KMS-11 (cell line): ENCODE data around the gene RNF38.

Experiments used
- H2AFZ ChIP-seq: fragments of 200-600 bp; sonication (generic); 2 replicates; pipeline ENCODE4 v1.6.1; 2016; ENCODE audit warnings: antibody characterized with exemption, mixed run types, low read depth
- H3K27ac ChIP-seq: fragments of 200-600 bp; sonication (generic); 2 replicates; pipeline ENCODE4 v1.6.1; 2016; ENCODE audit warnings: mild to moderate bottlenecking, mixed run types
- H3K27me3 ChIP-seq: fragments of 200-600 bp; sonication (generic); 2 replicates; pipeline ENCODE4 v1.6.1; 2017; ENCODE audit warnings: mild to moderate bottlenecking, low read depth, mixed run types, moderate library complexity; ENCODE audit not compliant: insufficient read depth
- H3K36me3 ChIP-seq: fragments of 200-600 bp; sonication (generic); 2 replicates; pipeline ENCODE4 v1.6.1; 2017; ENCODE audit warnings: mild to moderate bottlenecking, mixed run types; ENCODE audit not compliant: insufficient read depth
- H3K4me1 ChIP-seq: fragments of 200-600 bp; sonication (generic); 2 replicates; pipeline ENCODE4 v1.6.1; 2016; ENCODE audit warnings: mild to moderate bottlenecking, low read depth, mixed run types; ENCODE audit not compliant: poor library complexity, severe bottlenecking
- H3K4me2 ChIP-seq: fragments of 200-600 bp; sonication (generic); 2 replicates; pipeline ENCODE4 v1.7.0; 2016; ENCODE audit warnings: mild to moderate bottlenecking, mixed run types
- H3K4me3 ChIP-seq: fragments of 200-600 bp; sonication (generic); IDR thresholded peaks from 2 replicates; pipeline ENCODE4 v1.6.1; 2017; ENCODE audit warnings: low read depth, low read length, mixed read lengths; ENCODE audit not compliant: insufficient read depth
- H3K79me2 ChIP-seq: fragments of 200-600 bp; sonication (generic); 2 replicates; pipeline ENCODE4 v1.6.1; 2016; ENCODE audit warnings: low read depth, mixed run types; ENCODE audit not compliant: insufficient read depth
- H3K9ac ChIP-seq: fragments of 200-600 bp; sonication (generic); 2 replicates; pipeline ENCODE4 v1.6.1; 2016; ENCODE audit warnings: mild to moderate bottlenecking, mixed run types
- H4K20me1 ChIP-seq: fragments of 200-600 bp; sonication (generic); 2 replicates; pipeline ENCODE4 v1.6.1; 2016; ENCODE audit warnings: mild to moderate bottlenecking, mixed run types; ENCODE audit not compliant: insufficient read depth
- TF ChIP-seq, protein P1 (sequence below): fragments of 200-600 bp; sonication (generic); conservative IDR thresholded peaks from 2 replicates; pipeline ENCODE4 v1.6.1; 2017; ENCODE audit warnings: low read depth, mild to moderate bottlenecking, antibody characterized with exemption, low read length, moderate library complexity, mixed read lengths

The RNF38 gene

DNA sequence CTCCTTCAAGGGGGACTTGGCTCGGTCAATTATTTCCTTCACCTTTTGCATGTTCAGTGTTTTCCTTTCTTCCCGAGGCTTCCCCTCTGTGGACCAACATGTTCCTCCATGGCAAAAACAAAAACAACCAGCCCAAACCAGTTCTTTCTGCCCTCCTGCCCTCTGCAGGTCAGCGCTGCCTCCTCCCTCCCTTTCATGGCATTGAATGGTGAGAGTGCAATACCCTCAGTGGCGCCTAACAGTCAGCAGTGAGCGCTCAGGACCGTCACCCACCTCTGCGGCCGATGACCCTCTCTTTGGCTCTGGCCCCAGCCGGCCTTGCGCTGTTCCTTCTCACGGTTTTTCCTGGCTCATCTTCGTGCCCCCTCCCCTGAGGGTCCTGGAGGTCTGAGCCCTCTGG, 107.4 kb downstream of the RNF38 start:
- Histone ChIP-seq H4K20me1 (no peaks in the 10 kb centered on the region), H3K9ac (no peak overlapping the region), H2AFZ (no peak overlapping the region), H3K4me2 (no peak overlapping the region), H3K36me3 (no peaks in the 10 kb centered on the region), H3K4me3 (no peak overlapping the region), H3K27me3 (no peaks in the 10 kb centered on the region), H3K79me2 (no peaks in the 10 kb centered on the region), H3K4me1 (no peaks in the 10 kb centered on the region), H3K27ac (no peak overlapping the region)
- TF ChIP-seq, protein P1, sequence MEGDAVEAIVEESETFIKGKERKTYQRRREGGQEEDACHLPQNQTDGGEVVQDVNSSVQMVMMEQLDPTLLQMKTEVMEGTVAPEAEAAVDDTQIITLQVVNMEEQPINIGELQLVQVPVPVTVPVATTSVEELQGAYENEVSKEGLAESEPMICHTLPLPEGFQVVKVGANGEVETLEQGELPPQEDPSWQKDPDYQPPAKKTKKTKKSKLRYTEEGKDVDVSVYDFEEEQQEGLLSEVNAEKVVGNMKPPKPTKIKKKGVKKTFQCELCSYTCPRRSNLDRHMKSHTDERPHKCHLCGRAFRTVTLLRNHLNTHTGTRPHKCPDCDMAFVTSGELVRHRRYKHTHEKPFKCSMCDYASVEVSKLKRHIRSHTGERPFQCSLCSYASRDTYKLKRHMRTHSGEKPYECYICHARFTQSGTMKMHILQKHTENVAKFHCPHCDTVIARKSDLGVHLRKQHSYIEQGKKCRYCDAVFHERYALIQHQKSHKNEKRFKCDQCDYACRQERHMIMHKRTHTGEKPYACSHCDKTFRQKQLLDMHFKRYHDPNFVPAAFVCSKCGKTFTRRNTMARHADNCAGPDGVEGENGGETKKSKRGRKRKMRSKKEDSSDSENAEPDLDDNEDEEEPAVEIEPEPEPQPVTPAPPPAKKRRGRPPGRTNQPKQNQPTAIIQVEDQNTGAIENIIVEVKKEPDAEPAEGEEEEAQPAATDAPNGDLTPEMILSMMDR = no peak

DNA sequence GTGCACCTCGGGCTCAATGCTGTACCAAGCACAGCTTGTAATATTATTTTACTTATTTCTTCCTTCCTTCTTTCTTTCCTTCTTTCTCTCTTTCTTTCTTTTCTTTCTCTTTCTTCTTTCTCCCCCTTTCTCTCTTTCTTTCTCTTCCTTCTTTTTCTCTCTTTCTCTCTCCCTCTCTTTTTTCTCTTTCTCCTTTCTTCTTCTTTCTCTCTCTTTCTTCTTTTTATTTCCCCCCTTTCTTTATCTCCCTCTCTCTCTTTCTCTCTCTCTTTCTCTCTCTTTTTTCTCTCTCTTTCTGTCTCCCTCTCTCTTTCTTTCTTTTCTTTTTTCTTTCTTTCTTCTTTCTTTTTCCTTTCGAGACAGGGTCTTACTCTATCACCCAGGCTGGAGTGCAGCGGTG, 109.1 kb downstream of the RNF38 start:
- TF ChIP-seq, protein P1 = no peak
- H3K27ac ChIP-seq = no peak overlapping the region
- H3K4me3 ChIP-seq = no peak overlapping the region
- H3K9ac ChIP-seq = no peak overlapping the region
- H3K36me3 ChIP-seq = no peaks in the 10 kb centered on the region
- H2AFZ ChIP-seq = no peak overlapping the region
- H3K27me3 ChIP-seq = no peaks in the 10 kb centered on the region
- H3K79me2 ChIP-seq = no peaks in the 10 kb centered on the region
- no peaks in the 10 kb centered on the region for H3K4me1 ChIP-seq
- no peak overlapping the region for H3K4me2 ChIP-seq
- no peaks in the 10 kb centered on the region for H4K20me1 ChIP-seq

DNA sequence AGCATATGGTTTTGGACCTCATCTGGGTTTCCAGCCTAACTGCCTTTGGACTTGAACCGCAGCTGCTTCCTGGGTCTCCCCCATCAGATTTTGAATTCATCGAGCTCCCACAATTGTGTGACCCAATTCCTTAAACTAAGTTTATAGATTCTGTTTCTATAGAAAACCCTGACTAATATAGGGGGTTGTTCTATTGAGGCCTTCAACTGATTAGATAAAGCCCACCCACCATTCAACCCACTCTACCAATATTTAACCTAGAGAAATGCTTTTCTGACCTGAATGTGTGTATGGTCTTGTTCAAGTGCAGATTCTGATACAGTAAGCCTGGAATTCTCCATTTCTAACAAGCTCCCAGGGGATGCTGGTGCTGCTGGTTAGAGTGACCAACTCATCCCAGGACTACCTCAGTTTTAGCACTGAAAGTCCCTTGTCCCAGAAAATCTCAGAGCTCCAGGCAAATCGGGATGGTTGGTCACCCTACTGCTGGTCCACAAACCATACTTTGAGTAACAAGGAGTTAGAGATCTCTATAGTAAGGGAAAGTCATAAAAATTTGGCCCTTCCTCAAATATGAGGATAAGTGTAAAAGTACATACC, 110.1 kb downstream of the RNF38 start:
- H3K4me3 ChIP-seq = no peak overlapping the region
- no peaks in the 10 kb centered on the region for H3K79me2 ChIP-seq
- H3K27me3 ChIP-seq = no peaks in the 10 kb centered on the region
- H3K4me2 ChIP-seq = no peak overlapping the region
- H3K9ac ChIP-seq = no peak overlapping the region
- TF ChIP-seq, protein P1 = no peak
- no peaks in the 10 kb centered on the region for H3K4me1 ChIP-seq
- H3K36me3 ChIP-seq = no peaks in the 10 kb centered on the region
- H2AFZ ChIP-seq = no peak overlapping the region
- H4K20me1 ChIP-seq = no peaks in the 10 kb centered on the region
- no peak overlapping the region for H3K27ac ChIP-seq

DNA sequence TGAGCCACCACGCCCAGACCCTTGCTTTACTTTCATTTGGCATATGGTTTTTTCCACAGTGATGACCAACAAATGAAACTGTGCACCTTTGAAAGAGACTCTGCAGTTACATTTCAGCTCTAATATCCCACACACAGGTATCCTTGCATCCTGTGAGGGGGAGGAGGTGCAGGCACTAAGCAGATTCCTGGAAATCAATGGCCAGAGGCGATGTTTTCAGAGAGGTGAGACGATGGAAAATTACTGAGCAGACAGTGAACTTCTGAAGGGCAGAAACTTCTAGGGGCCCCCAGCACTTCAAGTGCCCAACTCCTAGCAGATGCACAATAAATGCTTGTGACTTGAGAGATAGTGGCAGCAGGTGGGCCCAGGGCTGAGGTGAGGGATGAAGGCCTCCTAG, 112.0 kb downstream of the RNF38 start:
- TF ChIP-seq, protein P1 = no peak

More for the DNA sequence above, 112.0 kb downstream of the RNF38 start:
- no peak overlapping the region for H2AFZ ChIP-seq
- no peak overlapping the region for H3K4me3 ChIP-seq
- H3K36me3 ChIP-seq = no peaks in the 10 kb centered on the region
- H3K79me2 ChIP-seq = no peaks in the 10 kb centered on the region
- H3K4me1 ChIP-seq = no peaks in the 10 kb centered on the region
- H3K27ac ChIP-seq = no peak overlapping the region
- no peak overlapping the region for H3K9ac ChIP-seq
- no peaks in the 10 kb centered on the region for H4K20me1 ChIP-seq
- H3K4me2 ChIP-seq = no peak overlapping the region
- H3K27me3 ChIP-seq = no peaks in the 10 kb centered on the region
